Germinal center (tissue), 1 donor: ENCODE data around the gene FH.

Experiments used
- DNase-seq: peaks from one replicate; pipeline ENCODE4 v3.0.0; 2012; ENCODE audit warnings: mixed read lengths, low spot score

FH gene

GRCh38 chr1:241519308-241520079 lies at the start of gene FH:
FH (minus strand) TSS chr1:241519755; CDS start chr1:241519722, 33 bp downstream.
- DNase-seq: peak; percentile 90

- no peak for DNase-seq
Observed at GRCh38 chr1:241560849-241561187, 41.3 kb upstream of the FH start.

GRCh38 chr1:241560146-241560848 lies 40.7 kb upstream of the FH start:
- DNase-seq: no peak

- DNase-seq: no peak
Observed at GRCh38 chr1:241557551-241558193, 38.1 kb upstream of the FH start.

- no peak for DNase-seq
Observed at GRCh38 chr1:241557031-241557430, 37.5 kb upstream of the FH start.

GRCh38 chr1:241555526-241555925 lies 36.0 kb upstream of the FH start:
- no peak for DNase-seq

- DNase-seq: no peak
Observed at GRCh38 chr1:241553886-241554592, 34.5 kb upstream of the FH start.

GRCh38 chr1:241551759-241552638 lies 32.4 kb upstream of the FH start:
- peak; percentile 71 for DNase-seq

- DNase-seq: no peak
Observed at GRCh38 chr1:241550318-241550717, 30.8 kb upstream of the FH start.

- no peak for DNase-seq
Observed at GRCh38 chr1:241548008-241548407, 28.5 kb upstream of the FH start.

- peak; percentile 30 for DNase-seq
Observed at GRCh38 chr1:241542199-241542907, 22.8 kb upstream of the FH start.

- no peak for DNase-seq
Observed at GRCh38 chr1:241536969-241537368, 17.4 kb upstream of the FH start.

- DNase-seq: no peak
Observed at GRCh38 chr1:241536304-241536703, 16.7 kb upstream of the FH start.

- no peak for DNase-seq
Observed at GRCh38 chr1:241533326-241534115, 14.0 kb upstream of the FH start.

- peak; percentile 19 for DNase-seq
Observed at GRCh38 chr1:241532864-241533263, 13.3 kb upstream of the FH start.

- DNase-seq: no peak
Observed at GRCh38 chr1:241532162-241532531, 12.6 kb upstream of the FH start, which contains the start of gene KMO. KMO (plus strand) TSS chr1:241532378; CDS start chr1:241532445, 67 bp downstream.

GRCh38 chr1:241531195-241532161 lies 11.9 kb upstream of the FH start:
- DNase-seq: peak; percentile 33

- DNase-seq: no peak
Observed at GRCh38 chr1:241527146-241527545, 7.6 kb upstream of the FH start.

- DNase-seq: no peak
Observed at GRCh38 chr1:241525026-241525425, 5.5 kb upstream of the FH start.
